ENCODE measurements around the gene ESAM.

DNA sequence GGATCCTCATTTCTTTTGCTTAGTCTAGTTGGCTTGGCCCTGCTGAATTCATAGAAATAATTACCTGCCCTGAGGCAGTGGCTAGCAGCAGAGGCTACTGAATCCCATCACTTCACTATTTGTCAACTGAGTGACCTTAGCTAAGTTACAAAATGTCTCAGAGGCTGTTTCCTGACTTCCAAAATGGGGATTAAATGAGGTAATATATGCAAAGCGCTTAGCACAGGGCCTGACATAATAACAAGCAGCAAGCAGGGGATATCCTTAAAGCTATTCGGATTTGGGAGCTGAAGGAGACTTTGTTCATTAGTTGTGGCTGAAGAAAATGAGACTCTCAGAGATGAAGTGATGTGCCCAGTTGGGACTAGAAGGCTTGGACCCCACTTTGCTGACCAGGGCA lies 19.5 kb downstream of the ESAM start:
- no peak for TF ChIP-seq POLR2AphosphoS5 (IDR thresholded peaks at IDR 0.05; ENCODE audit: low read depth)
- TF ChIP-seq, protein P1, sequence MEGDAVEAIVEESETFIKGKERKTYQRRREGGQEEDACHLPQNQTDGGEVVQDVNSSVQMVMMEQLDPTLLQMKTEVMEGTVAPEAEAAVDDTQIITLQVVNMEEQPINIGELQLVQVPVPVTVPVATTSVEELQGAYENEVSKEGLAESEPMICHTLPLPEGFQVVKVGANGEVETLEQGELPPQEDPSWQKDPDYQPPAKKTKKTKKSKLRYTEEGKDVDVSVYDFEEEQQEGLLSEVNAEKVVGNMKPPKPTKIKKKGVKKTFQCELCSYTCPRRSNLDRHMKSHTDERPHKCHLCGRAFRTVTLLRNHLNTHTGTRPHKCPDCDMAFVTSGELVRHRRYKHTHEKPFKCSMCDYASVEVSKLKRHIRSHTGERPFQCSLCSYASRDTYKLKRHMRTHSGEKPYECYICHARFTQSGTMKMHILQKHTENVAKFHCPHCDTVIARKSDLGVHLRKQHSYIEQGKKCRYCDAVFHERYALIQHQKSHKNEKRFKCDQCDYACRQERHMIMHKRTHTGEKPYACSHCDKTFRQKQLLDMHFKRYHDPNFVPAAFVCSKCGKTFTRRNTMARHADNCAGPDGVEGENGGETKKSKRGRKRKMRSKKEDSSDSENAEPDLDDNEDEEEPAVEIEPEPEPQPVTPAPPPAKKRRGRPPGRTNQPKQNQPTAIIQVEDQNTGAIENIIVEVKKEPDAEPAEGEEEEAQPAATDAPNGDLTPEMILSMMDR (IDR thresholded peaks at IDR 0.05; ENCODE audit: insufficient read depth, low read length), result no peak
- TF ChIP-seq, protein P2, sequence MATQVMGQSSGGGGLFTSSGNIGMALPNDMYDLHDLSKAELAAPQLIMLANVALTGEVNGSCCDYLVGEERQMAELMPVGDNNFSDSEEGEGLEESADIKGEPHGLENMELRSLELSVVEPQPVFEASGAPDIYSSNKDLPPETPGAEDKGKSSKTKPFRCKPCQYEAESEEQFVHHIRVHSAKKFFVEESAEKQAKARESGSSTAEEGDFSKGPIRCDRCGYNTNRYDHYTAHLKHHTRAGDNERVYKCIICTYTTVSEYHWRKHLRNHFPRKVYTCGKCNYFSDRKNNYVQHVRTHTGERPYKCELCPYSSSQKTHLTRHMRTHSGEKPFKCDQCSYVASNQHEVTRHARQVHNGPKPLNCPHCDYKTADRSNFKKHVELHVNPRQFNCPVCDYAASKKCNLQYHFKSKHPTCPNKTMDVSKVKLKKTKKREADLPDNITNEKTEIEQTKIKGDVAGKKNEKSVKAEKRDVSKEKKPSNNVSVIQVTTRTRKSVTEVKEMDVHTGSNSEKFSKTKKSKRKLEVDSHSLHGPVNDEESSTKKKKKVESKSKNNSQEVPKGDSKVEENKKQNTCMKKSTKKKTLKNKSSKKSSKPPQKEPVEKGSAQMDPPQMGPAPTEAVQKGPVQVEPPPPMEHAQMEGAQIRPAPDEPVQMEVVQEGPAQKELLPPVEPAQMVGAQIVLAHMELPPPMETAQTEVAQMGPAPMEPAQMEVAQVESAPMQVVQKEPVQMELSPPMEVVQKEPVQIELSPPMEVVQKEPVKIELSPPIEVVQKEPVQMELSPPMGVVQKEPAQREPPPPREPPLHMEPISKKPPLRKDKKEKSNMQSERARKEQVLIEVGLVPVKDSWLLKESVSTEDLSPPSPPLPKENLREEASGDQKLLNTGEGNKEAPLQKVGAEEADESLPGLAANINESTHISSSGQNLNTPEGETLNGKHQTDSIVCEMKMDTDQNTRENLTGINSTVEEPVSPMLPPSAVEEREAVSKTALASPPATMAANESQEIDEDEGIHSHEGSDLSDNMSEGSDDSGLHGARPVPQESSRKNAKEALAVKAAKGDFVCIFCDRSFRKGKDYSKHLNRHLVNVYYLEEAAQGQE (IDR thresholded peaks at IDR 0.05; ENCODE audit: insufficient replicate concordance, low read depth), result no peak
